IgD-negative memory B cell (primary cell): ENCODE measurements around the gene SLC25A21. TPM values are rescaled to one million over a fixed set of nuclear protein-coding genes. Genes with fewer than 3 reads are reported as not detected.
"Not testable (repeated sequence)": the region's sequence is repeated elsewhere in the genome, so short reads cannot be mapped to it uniquely, and the experiment has no call there.

Source experiments
- H3K27ac Mint-ChIP-seq, 3 donors: one replicate each; pipeline ENCODE4 v1.8.0; 2020 to 2022; ENCODE audit warnings: mild to moderate bottlenecking in 3 of 3, mixed read lengths in 3 of 3, moderate library complexity in 1 of 3
- H3K27me3 Mint-ChIP-seq: one replicate; pipeline ENCODE4 v1.8.0; 2021; ENCODE audit warnings: mixed read lengths
- H3K36me3 Mint-ChIP-seq: one replicate; pipeline ENCODE4 v1.8.0; 2020; ENCODE audit warnings: mild to moderate bottlenecking, mixed read lengths
- H3K4me1 Mint-ChIP-seq, 3 donors: one replicate each; pipeline ENCODE4 v1.8.0; 2020 to 2022; ENCODE audit warnings: mixed read lengths in 3 of 3, mild to moderate bottlenecking in 1 of 3
- H3K4me3 Mint-ChIP-seq, 4 donors: one replicate each; pipeline ENCODE4 v1.8.0; 2020 to 2022; ENCODE audit warnings: mild to moderate bottlenecking in 4 of 4, mixed read lengths in 4 of 4, moderate library complexity in 3 of 4
- H3K9me3 Mint-ChIP-seq, 3 donors: one replicate each; pipeline ENCODE4 v1.8.0; 2020 to 2021; ENCODE audit warnings: mixed read lengths in 3 of 3, mild to moderate bottlenecking in 1 of 3
- polyA plus RNA-seq: library from polyadenylated mRNA; unstranded; fragments of 300-500 nt; fragmentation: Illumina TruSeq; gene quantifications from one replicate; pipeline ENCODE4 v1.2.3, GENCODE V29; 2021

The SLC25A21 gene
- polyA plus RNA-seq, 1 donor from 2014 or later, result not detected

DNA sequence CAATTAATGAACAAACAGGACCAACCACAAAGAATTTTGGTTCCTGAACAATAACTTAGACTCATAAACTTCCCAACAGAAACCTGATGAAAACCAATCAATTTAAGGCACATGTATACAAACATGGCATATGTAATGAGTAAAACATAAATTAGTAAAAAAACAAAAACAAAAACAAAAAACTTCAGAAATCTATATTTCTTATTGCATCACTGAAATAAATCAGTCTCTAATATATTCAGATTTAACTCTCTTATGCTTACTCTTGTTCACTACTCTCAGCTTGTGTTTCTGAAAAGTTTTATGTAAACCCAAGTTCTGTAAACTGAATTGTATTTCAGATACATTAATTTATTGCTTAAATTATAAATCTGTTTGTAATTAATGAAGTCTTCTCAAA is 233.7 kb downstream of the SLC25A21 start:
- no peaks in the 10 kb centered on the region for H3K36me3 Mint-ChIP-seq
- no peak overlapping the region for H3K4me3 Mint-ChIP-seq
- H3K27me3 Mint-ChIP-seq, result no peaks in the 10 kb centered on the region
- H3K9me3 Mint-ChIP-seq, result no peaks in the 10 kb centered on the region
- no peak overlapping the region for H3K27ac Mint-ChIP-seq
- H3K4me1 Mint-ChIP-seq, result no peaks in the 10 kb centered on the region

DNA sequence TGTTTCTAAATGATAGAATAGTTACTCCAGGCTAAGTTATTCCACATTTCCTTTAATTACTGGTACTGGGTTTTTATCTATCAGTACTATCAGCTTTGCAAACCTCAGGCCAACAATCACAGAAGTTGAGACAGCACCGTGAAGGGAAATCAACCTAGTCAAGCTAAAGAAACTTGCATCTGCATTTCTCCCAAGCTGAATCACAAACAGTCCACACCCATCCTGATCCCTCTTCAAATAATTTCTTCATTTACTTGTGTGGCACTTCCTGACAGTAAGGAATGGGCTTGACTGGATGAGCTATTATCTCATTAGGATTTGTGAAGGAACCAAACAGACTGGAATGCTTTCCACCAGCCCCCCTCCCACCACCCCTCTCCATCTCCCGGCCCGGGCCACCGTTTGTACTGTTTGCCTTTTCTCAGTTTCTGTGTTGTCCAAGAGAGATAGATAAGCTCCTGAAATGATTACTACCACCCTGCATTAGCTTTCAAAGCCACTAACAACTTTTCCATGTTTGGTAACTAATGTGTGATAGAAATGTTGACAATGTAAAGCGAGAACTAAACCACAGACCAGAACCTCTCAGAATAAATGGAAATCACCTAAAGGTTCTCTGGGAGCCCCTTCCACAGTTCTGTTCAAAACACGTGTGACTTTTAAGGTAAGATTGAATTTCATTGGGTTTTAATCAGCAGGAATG is 236.3 kb downstream of the SLC25A21 start:
- Mint-ChIP-seq H3K9me3 (no peaks in the 10 kb centered on the region), H3K27me3 (no peaks in the 10 kb centered on the region), H3K36me3 (no peaks in the 10 kb centered on the region), H3K4me3 (no peak overlapping the region), H3K27ac (no peak overlapping the region), H3K4me1 (no peaks in the 10 kb centered on the region)

DNA sequence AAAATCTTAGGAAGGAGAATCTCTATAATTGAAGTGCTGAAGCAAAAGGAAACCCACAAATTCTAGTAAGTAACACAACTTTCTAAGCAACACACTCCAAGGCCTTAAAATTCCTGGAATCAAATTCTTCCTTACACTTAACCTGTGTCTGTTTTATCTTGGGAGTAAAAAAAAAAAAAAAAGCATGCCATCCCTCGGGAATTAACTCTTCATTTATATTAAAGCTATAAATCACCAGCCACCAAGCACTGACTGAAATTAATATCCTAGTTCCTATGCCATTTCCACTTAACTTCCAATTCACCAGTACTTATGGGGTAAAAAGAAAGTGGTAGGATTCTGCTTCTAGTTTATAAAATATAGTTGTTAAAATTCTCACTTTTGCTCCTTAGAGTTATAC is 238.1 kb downstream of the SLC25A21 start:
- Mint-ChIP-seq H3K9me3 (peaks cover 0 to 3% (median 0%) of the 10 kb centered on the region in 3 donors), H3K4me3 (no peak overlapping the region), H3K27ac (no peak overlapping the region), H3K36me3 (no peaks in the 10 kb centered on the region), H3K4me1 (no peaks in the 10 kb centered on the region), H3K27me3 (no peaks in the 10 kb centered on the region)

DNA sequence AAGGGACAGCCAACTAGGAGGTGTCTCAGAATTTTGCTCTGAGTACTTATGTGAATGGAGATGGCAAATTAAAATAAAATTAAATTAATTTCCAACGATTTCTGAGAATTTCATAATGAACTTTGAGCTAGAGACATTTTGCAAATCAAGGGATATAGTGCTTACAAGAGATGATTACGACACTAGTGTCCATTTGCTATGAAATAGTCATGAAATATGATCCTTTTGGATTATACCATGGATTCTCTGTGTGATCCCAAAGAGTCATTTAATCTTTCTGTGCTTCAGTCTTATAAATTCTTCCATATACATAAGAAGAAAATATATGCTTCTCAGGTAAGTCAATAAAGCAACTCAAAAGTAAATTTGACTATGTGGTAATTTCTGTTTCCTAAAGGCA is 240.6 kb downstream of the SLC25A21 start:
- H3K27ac Mint-ChIP-seq, result no peak overlapping the region
- H3K9me3 Mint-ChIP-seq, result peaks cover 0 to 3% (median 0%) of the 10 kb centered on the region in 3 donors
- H3K4me3 Mint-ChIP-seq, result no peak overlapping the region
- no peaks in the 10 kb centered on the region for H3K27me3 Mint-ChIP-seq
- H3K4me1 Mint-ChIP-seq, result no peaks in the 10 kb centered on the region
- no peaks in the 10 kb centered on the region for H3K36me3 Mint-ChIP-seq

DNA sequence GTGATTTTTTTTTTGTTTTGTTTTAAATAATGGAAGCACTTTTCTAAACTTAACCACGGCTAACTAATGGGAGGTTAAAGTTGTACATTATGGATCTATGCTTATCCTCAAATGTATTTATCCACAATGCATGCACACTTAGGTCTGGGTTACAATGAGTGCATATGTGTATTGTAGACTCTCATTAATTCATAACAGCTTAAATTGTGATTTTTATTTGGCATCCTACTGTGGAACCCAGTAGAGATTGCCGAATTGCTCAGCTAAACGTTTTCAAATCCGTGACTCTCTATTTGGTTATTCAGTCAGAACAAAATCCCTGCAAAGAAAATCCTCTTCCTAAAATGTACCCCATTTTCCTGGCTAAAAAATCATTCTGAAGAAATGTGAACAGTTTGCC is 244.0 kb downstream of the SLC25A21 start:
- H3K4me1 Mint-ChIP-seq, result no peaks in the 10 kb centered on the region
- no peak overlapping the region for H3K27ac Mint-ChIP-seq
- H3K36me3 Mint-ChIP-seq, result no peaks in the 10 kb centered on the region
- H3K27me3 Mint-ChIP-seq, result no peaks in the 10 kb centered on the region
- no peak overlapping the region for H3K4me3 Mint-ChIP-seq
- H3K9me3 Mint-ChIP-seq, result peaks cover 0 to 3% (median 0%) of the 10 kb centered on the region in 3 donors

DNA sequence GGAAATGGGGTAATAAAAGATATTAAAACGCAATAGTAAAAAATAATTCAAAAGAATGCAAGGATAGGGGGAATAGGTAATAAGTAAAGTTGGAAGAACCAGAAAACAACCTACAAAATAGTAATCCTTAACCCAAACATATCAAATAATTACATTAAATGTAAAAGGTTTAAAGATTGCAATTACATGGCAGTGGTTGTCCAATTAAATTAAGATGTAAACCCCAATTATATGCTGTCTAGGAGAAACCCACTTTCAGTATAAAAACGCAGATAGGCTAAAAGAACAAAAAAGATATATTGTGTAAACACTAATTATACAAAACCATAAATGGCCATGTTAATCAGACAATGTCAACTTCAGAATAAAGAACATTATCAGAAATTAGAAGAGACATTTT is 247.3 kb downstream of the SLC25A21 start:
- H3K27ac Mint-ChIP-seq, result no peak overlapping the region
- H3K4me1 Mint-ChIP-seq, result no peaks in the 10 kb centered on the region
- H3K9me3 Mint-ChIP-seq, result no peaks in the 10 kb centered on the region

DNA sequence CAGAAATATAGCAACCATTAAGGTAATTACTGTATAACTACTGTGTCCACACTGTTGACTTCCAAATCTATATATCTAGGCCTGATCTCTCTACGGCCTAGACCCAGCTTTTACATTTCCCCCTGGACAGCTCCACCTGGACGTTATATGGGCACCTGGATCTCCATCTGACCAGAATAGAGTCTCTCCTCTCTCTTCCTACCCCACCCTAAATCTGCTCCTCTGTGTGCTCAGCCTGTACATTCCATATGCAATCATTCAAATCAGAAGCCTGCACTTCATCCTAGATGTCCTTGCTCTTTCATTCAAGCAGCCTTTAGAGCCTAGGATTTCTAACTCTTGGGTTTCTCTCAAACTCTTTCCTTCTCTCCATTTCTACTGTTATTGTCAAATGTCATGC is 255.7 kb downstream of the SLC25A21 start:
- no peak overlapping the region for H3K4me3 Mint-ChIP-seq
- H3K36me3 Mint-ChIP-seq, result no peaks in the 10 kb centered on the region

More for the DNA sequence above, 247.3 kb downstream of the SLC25A21 start:
- no peaks in the 10 kb centered on the region for H3K36me3 Mint-ChIP-seq
- H3K27me3 Mint-ChIP-seq, result no peaks in the 10 kb centered on the region
- no peak overlapping the region for H3K4me3 Mint-ChIP-seq

DNA sequence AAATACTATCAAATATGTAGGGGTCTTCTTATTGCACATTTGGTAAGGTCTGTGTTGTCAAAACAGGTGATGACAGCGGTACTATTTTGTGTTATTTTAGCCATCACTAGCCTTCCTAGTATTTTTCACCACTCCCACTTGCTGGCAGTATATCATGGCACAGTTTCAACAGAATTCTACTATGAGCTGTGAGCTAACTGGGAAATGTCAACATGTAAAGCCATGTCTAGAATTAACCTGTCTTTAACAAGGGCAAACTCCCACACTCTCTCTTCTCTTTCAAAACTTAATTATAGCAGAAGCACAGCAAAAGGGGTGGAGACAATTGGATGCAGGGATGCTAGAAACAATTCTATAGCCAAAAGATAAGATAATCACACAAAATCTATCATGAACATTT is 257.3 kb downstream of the SLC25A21 start:
- Mint-ChIP-seq H3K4me1 (no peaks in the 10 kb centered on the region), H3K9me3 (peaks cover 0 to 2% (median 0%) of the 10 kb centered on the region in 3 donors), H3K27ac (no peak overlapping the region), H3K4me3 (no peak overlapping the region), H3K36me3 (no peaks in the 10 kb centered on the region), H3K27me3 (no peaks in the 10 kb centered on the region)

More for the DNA sequence above, 255.7 kb downstream of the SLC25A21 start:
- Mint-ChIP-seq H3K27me3 (no peaks in the 10 kb centered on the region), H3K4me1 (no peaks in the 10 kb centered on the region), H3K9me3 (peaks cover 0 to 2% (median 0%) of the 10 kb centered on the region in 3 donors), H3K27ac (no peak overlapping the region)

DNA sequence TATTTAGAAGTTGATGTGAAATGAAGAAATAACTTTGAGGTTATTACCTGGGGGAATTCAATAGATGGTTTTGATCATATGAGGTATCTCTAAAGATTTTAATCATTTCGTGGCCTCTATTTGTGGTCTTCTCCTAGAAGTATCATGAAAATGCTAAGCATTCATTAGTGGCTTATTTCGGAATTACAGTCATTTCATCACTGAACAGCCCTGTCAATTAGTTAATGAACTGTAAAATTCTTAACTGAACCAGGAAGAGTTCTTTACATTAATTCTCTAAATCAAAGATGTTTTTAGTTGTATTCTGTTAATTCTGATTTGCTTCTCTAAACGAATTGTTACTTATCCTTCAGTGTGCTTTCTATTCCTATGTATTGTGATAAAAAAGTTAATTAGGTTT is 261.8 kb downstream of the SLC25A21 start:
- no peaks in the 10 kb centered on the region for H3K4me1 Mint-ChIP-seq
- no peak overlapping the region for H3K4me3 Mint-ChIP-seq
- peaks cover 0 to 2% (median 2%) of the 10 kb centered on the region in 3 donors for H3K9me3 Mint-ChIP-seq

DNA sequence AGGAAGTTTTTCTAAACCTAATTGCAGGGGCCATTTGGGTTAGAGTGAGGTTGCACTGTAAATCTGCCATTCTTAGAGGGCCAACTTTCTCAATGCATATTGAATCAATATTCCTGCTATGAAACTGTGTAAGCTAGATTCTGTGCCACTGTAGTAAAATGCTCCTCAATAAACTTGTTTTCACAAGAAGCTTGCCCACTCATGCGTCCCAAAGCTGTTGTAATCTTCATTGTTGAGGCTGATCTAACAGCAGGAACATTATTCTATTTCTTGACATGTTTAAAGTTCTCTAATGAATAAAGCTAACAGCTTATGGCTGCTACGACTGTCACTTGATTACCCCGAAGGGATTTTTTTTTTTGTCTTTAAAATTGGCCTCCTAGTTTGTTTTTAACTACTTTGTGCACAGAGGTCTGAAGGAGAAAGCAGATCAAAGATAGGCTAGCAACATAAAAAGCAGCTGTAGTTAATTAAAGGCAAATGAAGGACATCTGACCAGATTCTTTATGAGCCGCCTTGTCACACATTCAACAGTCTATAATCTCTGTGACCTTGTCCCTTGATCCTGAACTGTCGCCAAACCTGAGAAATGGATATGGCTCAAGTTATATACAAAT is 267.0 kb downstream of the SLC25A21 start:
- Mint-ChIP-seq H3K9me3 (peaks cover 0 to 2% (median 0%) of the 10 kb centered on the region in 3 donors), H3K4me1 (no peaks in the 10 kb centered on the region), H3K4me3 (no peak overlapping the region), H3K27ac (no peak overlapping the region), H3K36me3 (no peaks in the 10 kb centered on the region), H3K27me3 (no peaks in the 10 kb centered on the region)

More for the DNA sequence above, 261.8 kb downstream of the SLC25A21 start:
- H3K27me3 Mint-ChIP-seq, result no peaks in the 10 kb centered on the region
- no peaks in the 10 kb centered on the region for H3K36me3 Mint-ChIP-seq
- no peak overlapping the region for H3K27ac Mint-ChIP-seq

DNA sequence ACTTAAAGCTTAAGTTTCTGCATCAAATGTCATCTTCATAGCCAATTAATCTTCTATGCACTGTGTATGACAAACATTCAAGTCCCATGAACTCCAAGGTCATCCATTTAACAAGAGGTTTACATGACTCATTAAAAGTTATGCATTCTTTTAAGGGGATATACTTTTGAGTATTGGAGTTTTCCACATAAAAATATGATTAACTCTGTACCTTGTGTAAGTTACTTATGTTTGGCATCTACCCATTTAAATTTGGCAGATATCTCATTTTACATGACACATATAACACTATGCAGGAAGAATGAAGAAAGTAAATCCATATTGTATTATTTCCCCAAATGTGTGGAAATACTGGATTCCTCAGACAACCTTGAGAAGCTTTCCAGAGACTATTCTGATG is 270.5 kb downstream of the SLC25A21 start:
- no peaks in the 10 kb centered on the region for H3K4me1 Mint-ChIP-seq
- no peak overlapping the region for H3K4me3 Mint-ChIP-seq
- peaks cover 0 to 4% (median 0%) of the 10 kb centered on the region in 3 donors for H3K9me3 Mint-ChIP-seq
- H3K36me3 Mint-ChIP-seq, result no peaks in the 10 kb centered on the region
- no peak overlapping the region for H3K27ac Mint-ChIP-seq
- no peaks in the 10 kb centered on the region for H3K27me3 Mint-ChIP-seq

DNA sequence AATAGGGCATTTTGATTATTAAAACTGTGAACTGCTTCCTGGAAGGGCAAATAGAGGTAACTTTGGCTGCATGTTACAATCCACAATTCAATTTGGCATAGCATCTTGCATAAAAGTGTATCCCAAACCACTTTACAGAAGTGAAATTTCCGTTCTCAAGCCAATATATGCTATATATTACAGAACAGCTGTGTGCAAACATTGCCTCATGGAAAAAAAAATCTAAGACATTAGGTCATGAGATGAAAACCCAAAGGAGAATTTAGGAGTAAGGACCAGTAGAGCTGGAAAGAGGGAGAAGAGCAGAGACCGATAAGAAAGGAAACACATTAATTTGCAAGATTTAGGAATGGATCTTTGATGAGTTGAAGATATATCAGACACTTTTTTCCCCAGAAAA is 271.6 kb downstream of the SLC25A21 start:
- Mint-ChIP-seq H3K4me3 (no peak overlapping the region), H3K27ac (no peak overlapping the region), H3K9me3 (peaks cover 0 to 5% (median under 1%) of the 10 kb centered on the region in 3 donors), H3K36me3 (no peaks in the 10 kb centered on the region), H3K27me3 (no peaks in the 10 kb centered on the region), H3K4me1 (no peaks in the 10 kb centered on the region)

DNA sequence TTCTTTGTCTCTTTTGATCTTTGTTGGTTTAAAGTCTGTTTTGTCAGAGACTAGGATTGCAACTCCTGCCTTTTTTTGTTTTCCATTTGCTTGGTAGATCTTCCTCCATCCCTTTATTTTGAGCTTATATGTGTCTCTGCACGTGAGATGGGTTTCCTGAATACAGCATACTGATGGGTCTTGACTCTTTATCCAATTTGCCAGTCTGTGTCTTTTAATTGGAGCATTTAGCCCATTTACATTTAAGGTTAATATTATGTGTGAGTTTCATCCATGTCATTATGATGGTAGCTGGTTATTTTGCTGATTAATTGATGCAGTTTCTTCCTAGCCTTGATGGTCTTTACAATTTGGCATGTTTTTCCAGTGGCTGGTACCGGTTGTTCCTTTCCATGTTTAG is 276.1 kb downstream of the SLC25A21 start:
- H3K4me3 Mint-ChIP-seq, H3K4me1 Mint-ChIP-seq, H3K27ac Mint-ChIP-seq, H3K27me3 Mint-ChIP-seq, H3K9me3 Mint-ChIP-seq, H3K36me3 Mint-ChIP-seq: not testable (repeated sequence)

DNA sequence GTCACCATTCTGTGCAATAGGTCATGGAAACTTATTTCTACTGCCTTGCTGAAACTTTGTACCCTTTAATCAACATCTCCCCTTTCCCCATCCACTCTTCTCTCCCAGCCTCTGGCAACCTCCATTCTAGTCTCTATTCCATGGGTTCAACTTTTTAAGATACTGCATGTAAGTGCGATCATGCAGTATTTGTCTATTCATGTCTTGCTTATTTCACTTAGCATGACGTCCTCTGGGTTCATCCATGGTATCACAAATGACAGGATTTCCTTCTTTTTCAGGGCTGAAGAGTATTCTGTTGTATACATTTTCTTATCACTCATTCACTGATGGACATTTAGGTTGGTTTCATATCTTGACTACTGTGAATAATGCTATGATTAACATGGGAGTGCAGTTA is 288.4 kb downstream of the SLC25A21 start:
- H3K4me3 Mint-ChIP-seq, result no peak overlapping the region
- peaks cover 1% of the 10 kb centered on the region for H3K27me3 Mint-ChIP-seq
- H3K4me1 Mint-ChIP-seq, result no peaks in the 10 kb centered on the region
- H3K9me3 Mint-ChIP-seq, result peaks cover 0 to 10% (median 3%) of the 10 kb centered on the region in 3 donors
- no peaks in the 10 kb centered on the region for H3K36me3 Mint-ChIP-seq
- H3K27ac Mint-ChIP-seq, result no peak overlapping the region

DNA sequence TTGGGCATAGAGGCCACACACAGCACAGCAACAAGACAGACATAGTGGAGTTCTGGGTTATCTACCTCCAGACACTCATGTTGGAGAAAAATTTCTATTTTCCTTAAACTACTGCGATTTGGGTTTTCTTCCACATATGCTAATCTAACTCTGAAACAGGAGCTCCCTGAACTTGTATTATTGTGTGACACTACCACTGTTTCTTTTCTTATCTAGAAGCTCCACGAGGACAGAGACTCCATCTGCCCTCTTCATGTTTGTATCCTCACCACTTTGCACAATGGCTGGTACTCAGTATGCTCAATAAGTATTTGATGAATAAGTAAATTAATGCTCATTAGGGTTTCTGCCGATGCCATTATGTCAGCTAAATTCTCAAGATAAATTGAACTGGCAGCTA is 292.1 kb downstream of the SLC25A21 start:
- no peaks in the 10 kb centered on the region for H3K27me3 Mint-ChIP-seq
- H3K4me3 Mint-ChIP-seq, result no peak overlapping the region
- H3K9me3 Mint-ChIP-seq, result peaks cover 0 to 10% (median 3%) of the 10 kb centered on the region in 3 donors
- H3K4me1 Mint-ChIP-seq, result no peaks in the 10 kb centered on the region
- H3K27ac Mint-ChIP-seq, result no peak overlapping the region
- H3K36me3 Mint-ChIP-seq, result no peaks in the 10 kb centered on the region

DNA sequence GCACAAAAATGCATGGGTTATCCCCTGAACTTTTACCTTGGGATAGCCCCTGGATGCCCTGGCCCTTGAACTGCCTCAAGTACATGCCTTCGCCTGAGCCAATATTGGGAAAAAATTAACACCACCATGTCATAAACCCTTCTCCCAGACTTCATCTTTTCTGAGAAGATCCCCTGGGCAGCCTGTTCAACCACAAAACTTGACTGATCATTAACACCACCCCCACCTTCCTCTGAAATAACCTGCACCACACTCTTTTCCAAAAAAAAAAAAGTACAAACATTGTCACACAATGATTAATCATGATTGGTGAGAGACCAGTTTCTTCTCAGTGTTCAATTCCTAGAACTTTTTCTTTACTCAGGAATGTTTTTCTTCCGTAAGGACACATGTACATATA is 292.8 kb downstream of the SLC25A21 start:
- H3K27ac Mint-ChIP-seq, result no peak overlapping the region
- H3K36me3 Mint-ChIP-seq, result no peaks in the 10 kb centered on the region
- no peaks in the 10 kb centered on the region for H3K27me3 Mint-ChIP-seq
- H3K4me3 Mint-ChIP-seq, result no peak overlapping the region
- H3K9me3 Mint-ChIP-seq, result peaks cover 0 to 15% (median 3%) of the 10 kb centered on the region in 3 donors
- no peaks in the 10 kb centered on the region for H3K4me1 Mint-ChIP-seq
